IMR-90 (cell line): ENCODE measurements around the gene CABP4. TPM values are rescaled to one million over a fixed set of nuclear protein-coding genes. Genes with fewer than 3 reads are reported as not detected.

Experiments used
- ATAC-seq: fragments of 200-7000 bp; cut with Tn5 transposase; 2 replicates; pipeline ENCODE4 v1.9.1; 2020; ENCODE audit warnings: low read depth, mild to moderate bottlenecking, moderate library complexity
- BruUV-seq: library from RNA; stranded (reverse); fragments of 400-500 nt; replicated peaks from 2 replicates; lab custom pipeline; 2021; lab: Mats Ljungman, UMichigan
- CTCF ChIA-PET: fragments of 300-600 bp; formaldehyde crosslinking; extraction: SDS; loops from one replicate; lab custom pipeline; 2021; ENCODE audit warnings: antibody characterized with exemption; lab: Yijun Ruan, JAX
- POLR2A ChIA-PET: fragments of 300-600 bp; sonication (Branson Sonifier 250); formaldehyde crosslinking; loops from one replicate; lab custom pipeline; 2022; ENCODE audit warnings: antibody characterized with exemption; ENCODE audit not compliant: unreplicated experiment; lab: Charles Lee
- DNase-seq: peaks from one replicate; pipeline ENCODE4 v3.0.0; 2013
- H2AFZ ChIP-seq: replicated peaks from 2 replicates; pipeline ENCODE3; 2013; ENCODE audit warnings: low read length, mild to moderate bottlenecking; ENCODE audit not compliant: poor library complexity
- H2AK5ac ChIP-seq: 2 replicates; pipeline ENCODE4 v1.6.1; 2013; ENCODE audit warnings: low read depth, low read length, inconsistent platforms
- H2AK9ac ChIP-seq: replicated peaks from 2 replicates; pipeline ENCODE3; 2013; ENCODE audit warnings: mild to moderate bottlenecking, low read depth, low read length, moderate library complexity; ENCODE audit not compliant: poor library complexity
- H2BK120ac ChIP-seq: 2 replicates; pipeline ENCODE4 v1.6.1; 2013; ENCODE audit warnings: low read depth, low read length, inconsistent platforms
- H2BK15ac ChIP-seq: 3 replicates; pipeline ENCODE4 v1.6.1; 2013; ENCODE audit warnings: low read depth, low read length, inconsistent platforms
- H2BK20ac ChIP-seq: 2 replicates; pipeline ENCODE4 v1.6.1; 2013; ENCODE audit warnings: low read depth, mild to moderate bottlenecking, inconsistent platforms, low read length, moderate library complexity
- H2BK5ac ChIP-seq: 2 replicates; pipeline ENCODE4 v1.6.1; 2013; ENCODE audit warnings: mild to moderate bottlenecking, low read depth, low read length, inconsistent platforms; ENCODE audit not compliant: poor library complexity, severe bottlenecking
- H3K14ac ChIP-seq: replicated peaks from 2 replicates; pipeline ENCODE4 v1.6.1; 2013; ENCODE audit warnings: low read depth, low read length, inconsistent platforms
- H3K18ac ChIP-seq: 2 replicates; pipeline ENCODE4 v1.6.1; 2013; ENCODE audit warnings: low read depth, low read length, control low read depth
- H3K23ac ChIP-seq: 2 replicates; pipeline ENCODE4 v1.6.1; 2013; ENCODE audit warnings: low read depth, low read length, inconsistent platforms
- H3K27ac ChIP-seq: 2 replicates; pipeline ENCODE4 v1.5.1; 2013; ENCODE audit warnings: mild to moderate bottlenecking, control low read depth, low read length; ENCODE audit not compliant: insufficient read depth
- H3K27me3 ChIP-seq: 2 replicates; pipeline ENCODE4 v1.6.1; 2013; ENCODE audit warnings: low read length; ENCODE audit not compliant: control insufficient read depth, insufficient read depth
- H3K36me3 ChIP-seq: 2 replicates; pipeline ENCODE4 v1.6.1; 2013; ENCODE audit warnings: low read length, mixed read lengths; ENCODE audit not compliant: control insufficient read depth, insufficient read depth
- H3K4ac ChIP-seq: 2 replicates; pipeline ENCODE4 v1.6.1; 2013; ENCODE audit warnings: low read depth, low read length, inconsistent platforms
- H3K4me1 ChIP-seq: 2 replicates; pipeline ENCODE4 v1.6.1; 2013; ENCODE audit warnings: low read length, mixed read lengths; ENCODE audit not compliant: control insufficient read depth, insufficient read depth
- H3K4me2 ChIP-seq: 2 replicates; pipeline ENCODE4 v1.6.1; 2013; ENCODE audit warnings: low read depth, mild to moderate bottlenecking, control low read depth, low read length, moderate library complexity
- H3K4me3 ChIP-seq: 2 replicates; pipeline ENCODE4 v1.5.1; 2013; ENCODE audit warnings: low read depth, mild to moderate bottlenecking, control low read depth, low read length, moderate library complexity; ENCODE audit not compliant: insufficient read depth
- H3K56ac ChIP-seq: 2 replicates; pipeline ENCODE4 v1.6.1; 2013; ENCODE audit warnings: low read length, inconsistent platforms; ENCODE audit not compliant: insufficient read depth; ENCODE audit errors: extremely low read depth
- H3K79me1 ChIP-seq, 2 experiments: 2 replicates each; pipeline ENCODE4 v1.6.1; 2013; ENCODE audit warnings: low read length in 2 of 2, inconsistent platforms in 1 of 2, low read depth in 1 of 2
- H3K9ac ChIP-seq: 2 replicates; pipeline ENCODE4 v1.6.1; 2013; ENCODE audit warnings: low read depth, low read length, control low read depth
- H3K9me1 ChIP-seq: 2 replicates; pipeline ENCODE4 v1.6.1; 2013; ENCODE audit warnings: low read length, inconsistent platforms; ENCODE audit not compliant: insufficient read depth
- H3K9me3 ChIP-seq: 2 replicates; pipeline ENCODE4 v1.6.1; 2013; ENCODE audit warnings: low read length; ENCODE audit not compliant: control insufficient read depth, insufficient read depth
- H4K20me1 ChIP-seq: 2 replicates; pipeline ENCODE4 v1.6.1; 2013; ENCODE audit warnings: low read length, inconsistent platforms; ENCODE audit not compliant: insufficient read depth
- H4K5ac ChIP-seq: 2 replicates; pipeline ENCODE4 v1.6.1; 2013; ENCODE audit warnings: mild to moderate bottlenecking, low read depth, low read length, control low read depth
- H4K8ac ChIP-seq, 2 experiments: 2 replicates each; pipeline ENCODE4 v1.6.1; 2013; ENCODE audit warnings: low read depth in 2 of 2, low read length in 2 of 2, control low read depth in 1 of 2, inconsistent platforms in 1 of 2
- H4K91ac ChIP-seq: 2 replicates; pipeline ENCODE4 v1.6.1; 2013; ENCODE audit warnings: low read depth, low read length, inconsistent platforms; ENCODE audit not compliant: insufficient read depth
- BHLHE40 ChIP-seq: fragments of 150-350 bp; IDR thresholded peaks from 2 replicates; pipeline ENCODE4 v1.6.1; 2016; ENCODE audit warnings: mild to moderate bottlenecking, low read depth, low read length
- CEBPB ChIP-seq: IDR thresholded peaks from 2 replicates; pipeline ENCODE4 v1.6.1; 2012; ENCODE audit warnings: low read depth, low read length, improper control_type of control experiment
- CHD1 ChIP-seq: IDR thresholded peaks from 2 replicates; pipeline ENCODE4 v1.6.1; 2012; ENCODE audit warnings: low read depth, low read length, improper control_type of control experiment
- CTCF ChIP-seq: conservative IDR thresholded peaks from 2 replicates; pipeline ENCODE4 v1.5.1; 2012; ENCODE audit warnings: mild to moderate bottlenecking, low read depth, low read length, improper control_type of control experiment
- FOS ChIP-seq: fragments of 150-350 bp; IDR thresholded peaks from 2 replicates; pipeline ENCODE4 v1.6.1; 2016; ENCODE audit warnings: low read depth, low read length
- MAFK ChIP-seq: IDR thresholded peaks from 2 replicates; pipeline ENCODE4 v1.6.1; 2012; ENCODE audit warnings: low read depth, low read length, improper control_type of control experiment
- MAZ ChIP-seq: IDR thresholded peaks from 2 replicates; pipeline ENCODE4 v1.6.1; 2012; ENCODE audit warnings: low read depth, mild to moderate bottlenecking, low read length, improper control_type of control experiment, moderate library complexity, borderline replicate concordance
- MXI1 ChIP-seq: IDR thresholded peaks from 2 replicates; pipeline ENCODE4 v1.6.1; 2012; ENCODE audit warnings: low read depth, mild to moderate bottlenecking, low read length, moderate library complexity, borderline replicate concordance
- NFE2L2 ChIP-seq: fragments of 150-350 bp; IDR thresholded peaks from 2 replicates; pipeline ENCODE4 v1.6.1; 2016; ENCODE audit warnings: low read depth, mild to moderate bottlenecking, low read length
- POLR2A ChIP-seq: IDR thresholded peaks from 2 replicates; pipeline ENCODE4 v1.6.1; 2012; ENCODE audit warnings: mild to moderate bottlenecking, low read depth, low read length
- RAD21 ChIP-seq: IDR thresholded peaks from 2 replicates; pipeline ENCODE4 v1.6.1; 2012; ENCODE audit warnings: low read length, improper control_type of control experiment
- RCOR1 ChIP-seq: IDR thresholded peaks from 2 replicates; pipeline ENCODE4 v1.6.1; 2012; ENCODE audit warnings: mild to moderate bottlenecking, low read length, improper control_type of control experiment; ENCODE audit not compliant: insufficient replicate concordance
- RFX5 ChIP-seq: IDR thresholded peaks from 2 replicates; pipeline ENCODE4 v1.8.0; 2012; ENCODE audit warnings: low read depth, mild to moderate bottlenecking, low read length, moderate library complexity
- SMC3 ChIP-seq: fragments of 150-350 bp; IDR thresholded peaks from 2 replicates; pipeline ENCODE4 v1.6.1; 2016; ENCODE audit warnings: low read depth, mild to moderate bottlenecking, antibody characterized with exemption, low read length, moderate library complexity
- WGBS, 2 experiments: methylation state at CpG; one replicate each; pipeline versions ENCODE4 v1.1.5 to v1.1.7; 2013; ENCODE audit warnings: missing lambda C conversion rate in 2 of 2; ENCODE audit not compliant: insufficient read length in 1 of 2; ENCODE audit errors: extremely low coverage in 2 of 2; 5-methylcytosine and 5-hydroxymethylcytosine counted together
- dilution Hi-C: fragments of 300-500 bp; cut with HindIII; formaldehyde crosslinking; loops from one replicate; pipeline ENCODE4 v1.14.3; 2018; ENCODE audit warnings: low sequenced_read_pairs; ENCODE audit not compliant: unreplicated experiment
- in situ Hi-C: fragments of 300-500 bp; cut with MboI; formaldehyde crosslinking; loops from 3 replicates; pipeline ENCODE4 v1.14.3; 2019; ENCODE audit warnings: low sequenced_read_pairs, inconsistent platforms, mixed read lengths
- intact Hi-C: fragments of 100-400 bp; cut with micrococcal nuclease; formaldehyde crosslinking; loops from 2 replicates; pipeline ENCODE4 v1.10.0; 2022
- polyA plus RNA-seq, 3 experiments: library from polyadenylated mRNA; depleted of rRNA; stranded (reverse); fragments of >200 nt; gene quantifications; 2 replicates each; pipeline ENCODE4 v1.2.3, GENCODE V29; 2012; ENCODE audit warnings: low replicate concordance in 1 of 3
- total RNA-seq: library from RNA; depleted of rRNA; stranded (reverse); fragments of >200 nt; gene quantifications from 2 replicates; pipeline ENCODE4 v1.2.3, GENCODE V29; 2012
- TF ChIP-seq, protein P1 (sequence below): fragments of 150-350 bp; IDR thresholded peaks from 2 replicates; pipeline ENCODE4 v1.6.1; 2016; ENCODE audit warnings: low read depth, mild to moderate bottlenecking, low read length, moderate library complexity, borderline replicate concordance

Gene CABP4
- total and polyA plus RNA-seq, 2 of the 4 experiments (the other 2 are of a cell fraction), result not detected

- intact Hi-C loops, result loop anchor here (5.0 kb wide), 1 partner anchor 62 kb away; the partner anchor contains the start of gene AIP
- peak overlapping the region; percentile 55 for H3K4me3 ChIP-seq
- no peaks in the 10 kb centered on the region for H4K20me1 ChIP-seq
- H4K5ac ChIP-seq, result no peak overlapping the region
- WGBS, 2 experiments, result 54% methylated on average over 3 of the region's 15 CpGs; no CpG with 5 or more reads in 1 of the 2 experiments
- no peaks in the 10 kb centered on the region for H3K36me3 ChIP-seq
- no peak overlapping the region for H3K18ac ChIP-seq
- peak overlapping the region; percentile 30; the same call in 1 of the 2 replicates for H3K27ac ChIP-seq
- H3K9me3 ChIP-seq, result no peaks in the 10 kb centered on the region
- CTCF ChIA-PET, result interaction anchor here (1.8 kb wide), 1 partner anchor 19 kb away, joined by 7 read pairs; the partner anchor contains the start of gene PPP1CA
- H3K14ac ChIP-seq, result no peak overlapping the region
- peak overlapping the region; percentile 48; the same call in 1 of the 2 replicates for H3K4ac ChIP-seq
- no peak overlapping the region for H2BK20ac ChIP-seq
- no peak overlapping the region for H2BK15ac ChIP-seq
- H2AK9ac ChIP-seq, result peak overlapping the region; percentile 94
- no peak overlapping the region for H2BK5ac ChIP-seq
- 0 out of 2 replicates have a peak overlapping the region, but pooled peaks have one; percentile 1 for H3K23ac ChIP-seq
- H3K27me3 ChIP-seq, result peaks cover 1% of the 10 kb centered on the region; the same call in 1 of the 2 replicates
- in situ Hi-C loops, result no loop called here
- BruUV-seq, result no TSS peak
- H3K9ac ChIP-seq, result peak overlapping the region; percentile 48; the same call in 1 of the 2 replicates
- peak overlapping the region; percentile 99 for H2AFZ ChIP-seq
- dilution Hi-C loops, result no loop called here
- H4K91ac ChIP-seq, result peak overlapping the region; percentile 26; the same call in 1 of the 2 replicates
- H3K56ac ChIP-seq, result 0 out of 2 replicates have a peak overlapping the region, but pooled peaks have one; percentile 6
- POLR2A ChIA-PET, result no interaction called here
- H4K8ac ChIP-seq, result peak overlapping the region in 1 of 2 experiments; percentile 74; a peak in 2 of 4 replicates
- ATAC-seq, result no peak
- peak overlapping the region; percentile 72 for H3K4me2 ChIP-seq
- H3K79me1 ChIP-seq, result no peaks in the 10 kb centered on the region
- peak overlapping the region; percentile 73 for H2AK5ac ChIP-seq
- no peaks in the 10 kb centered on the region for H3K9me1 ChIP-seq
- no peak for DNase-seq
- peaks cover 5% of the 10 kb centered on the region; the same call in 1 of the 2 replicates for H3K4me1 ChIP-seq
- H2BK120ac ChIP-seq, result no peak overlapping the region
- TF ChIP-seq CEBPB (no peak), BHLHE40 (no peak), RCOR1 (no peak), POLR2A (no peak), MAZ (no peak), MXI1 (no peak), FOS (no peak), CTCF (no peak), RFX5 (no peak), RAD21 (no peak), NFE2L2 (no peak), MAFK (no peak), CHD1 (no peak), SMC3 (no peak)
- TF ChIP-seq, protein P1, sequence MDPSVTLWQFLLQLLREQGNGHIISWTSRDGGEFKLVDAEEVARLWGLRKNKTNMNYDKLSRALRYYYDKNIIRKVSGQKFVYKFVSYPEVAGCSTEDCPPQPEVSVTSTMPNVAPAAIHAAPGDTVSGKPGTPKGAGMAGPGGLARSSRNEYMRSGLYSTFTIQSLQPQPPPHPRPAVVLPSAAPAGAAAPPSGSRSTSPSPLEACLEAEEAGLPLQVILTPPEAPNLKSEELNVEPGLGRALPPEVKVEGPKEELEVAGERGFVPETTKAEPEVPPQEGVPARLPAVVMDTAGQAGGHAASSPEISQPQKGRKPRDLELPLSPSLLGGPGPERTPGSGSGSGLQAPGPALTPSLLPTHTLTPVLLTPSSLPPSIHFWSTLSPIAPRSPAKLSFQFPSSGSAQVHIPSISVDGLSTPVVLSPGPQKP, result no peak
Measured at GRCh38 chr11:67420147-67420645, 35.0 kb upstream of the CABP4 start.
